Measurements from ENCODE around the gene SLC26A2. TPM values are rescaled to one million over a fixed set of nuclear protein-coding genes. Genes with fewer than 3 reads are reported as not detected.

The SLC26A2 gene
- total and polyA plus RNA-seq, 2 donors (not counting 1 experiment from before 2014, with no cell fraction given): 2.1 to 13.2 TPM

- no peaks in the 10 kb centered on the region for H3K9me3 ChIP-seq (ENCODE audit: control extremely low read depth in 1 of 3, control insufficient read depth in 2 of 3, insufficient read depth in 1 of 3, low read length in 2 of 3)
- no peak overlapping the region for H3K4me3 Mint-ChIP-seq
- H3K27me3 ChIP-seq (replicated peaks in 1 of 4; ENCODE audit: control extremely low read depth in 1 of 4, control insufficient read depth in 3 of 4, insufficient read depth in 4 of 4, low read length in 3 of 4): no peaks in the 10 kb centered on the region
- no peaks in the 10 kb centered on the region for H3K9me3 Mint-ChIP-seq (ENCODE audit: insufficient read depth)
- H3K9ac ChIP-seq (ENCODE audit: low read length): no peak overlapping the region
- no peak for DNase-seq
- no peaks in the 10 kb centered on the region for H3K79me2 ChIP-seq (ENCODE audit: control insufficient read depth, insufficient read depth, low read length)
- no peak for ATAC-seq (ENCODE audit: low read depth)
- no peaks in the 10 kb centered on the region for H4K20me1 ChIP-seq (ENCODE audit: control insufficient read depth, insufficient read depth, low read length, poor library complexity, severe bottlenecking)
- H2AFZ ChIP-seq (ENCODE audit: insufficient read depth, low read depth, low read length, poor library complexity, severe bottlenecking): no peak overlapping the region
- no peaks in the 10 kb centered on the region for H3K27me3 Mint-ChIP-seq
- no peak overlapping the region for H3K27ac Mint-ChIP-seq
- WGBS (ENCODE audit: insufficient coverage): 100% methylated on average over 4 of the region's 5 CpGs
- H3K4me1 Mint-ChIP-seq: no peaks in the 10 kb centered on the region
- ChIA-PET CTCF (interaction anchor here (1.2 kb wide), 1 partner anchor 136 kb away, joined by 7 read pairs; no protein-coding TSS in a partner anchor), POLR2A (no interaction called here)
- H3K4me3 ChIP-seq (ENCODE audit: control extremely low read depth in 1 of 5, extremely low read depth in 1 of 5, insufficient read depth in 1 of 5, low read depth in 2 of 5, low read length in 4 of 5): no peak overlapping the region
- intact Hi-C loops (cut with micrococcal nuclease): no loop called here
- no peak overlapping the region for H3K4me2 ChIP-seq (replicated peaks; ENCODE audit: low read depth, low read length, poor library complexity, severe bottlenecking)
- no peaks in the 10 kb centered on the region for H3K4me1 ChIP-seq (ENCODE audit: control insufficient read depth in 2 of 2, insufficient read depth in 2 of 2, low read length in 2 of 2)
- TF ChIP-seq, protein P1, sequence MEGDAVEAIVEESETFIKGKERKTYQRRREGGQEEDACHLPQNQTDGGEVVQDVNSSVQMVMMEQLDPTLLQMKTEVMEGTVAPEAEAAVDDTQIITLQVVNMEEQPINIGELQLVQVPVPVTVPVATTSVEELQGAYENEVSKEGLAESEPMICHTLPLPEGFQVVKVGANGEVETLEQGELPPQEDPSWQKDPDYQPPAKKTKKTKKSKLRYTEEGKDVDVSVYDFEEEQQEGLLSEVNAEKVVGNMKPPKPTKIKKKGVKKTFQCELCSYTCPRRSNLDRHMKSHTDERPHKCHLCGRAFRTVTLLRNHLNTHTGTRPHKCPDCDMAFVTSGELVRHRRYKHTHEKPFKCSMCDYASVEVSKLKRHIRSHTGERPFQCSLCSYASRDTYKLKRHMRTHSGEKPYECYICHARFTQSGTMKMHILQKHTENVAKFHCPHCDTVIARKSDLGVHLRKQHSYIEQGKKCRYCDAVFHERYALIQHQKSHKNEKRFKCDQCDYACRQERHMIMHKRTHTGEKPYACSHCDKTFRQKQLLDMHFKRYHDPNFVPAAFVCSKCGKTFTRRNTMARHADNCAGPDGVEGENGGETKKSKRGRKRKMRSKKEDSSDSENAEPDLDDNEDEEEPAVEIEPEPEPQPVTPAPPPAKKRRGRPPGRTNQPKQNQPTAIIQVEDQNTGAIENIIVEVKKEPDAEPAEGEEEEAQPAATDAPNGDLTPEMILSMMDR (IDR thresholded peaks at IDR 0.05): no peak
- no peak for TF ChIP-seq EZH2 (IDR thresholded peaks at IDR 0.05; ENCODE audit: borderline replicate concordance, insufficient read depth, low read depth, low read length, poor library complexity, severe bottlenecking)
- no peak overlapping the region for H3K27ac ChIP-seq (ENCODE audit: low read length in 2 of 2)
- peaks cover 0 to 4% of the 10 kb centered on the region in 2 experiments for H3K36me3 ChIP-seq (replicated peaks in 1 of 2; ENCODE audit: control extremely low read depth in 1 of 2, control insufficient read depth in 1 of 2, extremely low read depth in 1 of 2, insufficient read depth in 2 of 2, low read length in 1 of 2)
Observed at GRCh38 chr5:149988126-149988525, 27.6 kb downstream of the SLC26A2 start.

GRCh38 chr5:149990518-149991376, 30.2 kb downstream of the SLC26A2 start:
- Histone ChIP-seq H3K27ac (ENCODE audit: low read length in 2 of 2) (no peak overlapping the region), H3K4me1 (ENCODE audit: control insufficient read depth in 2 of 2, insufficient read depth in 2 of 2, low read length in 2 of 2) (no peaks in the 10 kb centered on the region), H3K9ac (ENCODE audit: low read length) (no peak overlapping the region), H3K4me3 (ENCODE audit: control extremely low read depth in 1 of 5, extremely low read depth in 1 of 5, insufficient read depth in 1 of 5, low read depth in 2 of 5, low read length in 4 of 5) (no peak overlapping the region), H3K27me3 (replicated peaks in 1 of 4; ENCODE audit: control extremely low read depth in 1 of 4, control insufficient read depth in 3 of 4, insufficient read depth in 4 of 4, low read length in 3 of 4) (no peaks in the 10 kb centered on the region), H3K9me3 (ENCODE audit: control extremely low read depth in 1 of 3, control insufficient read depth in 2 of 3, insufficient read depth in 1 of 3, low read length in 2 of 3) (no peaks in the 10 kb centered on the region), H3K79me2 (ENCODE audit: control insufficient read depth, insufficient read depth, low read length) (no peaks in the 10 kb centered on the region), H3K36me3 (replicated peaks in 1 of 2; ENCODE audit: control extremely low read depth in 1 of 2, control insufficient read depth in 1 of 2, extremely low read depth in 1 of 2, insufficient read depth in 2 of 2, low read length in 1 of 2) (peaks cover 0 to 9% of the 10 kb centered on the region in 2 experiments), H4K20me1 (ENCODE audit: control insufficient read depth, insufficient read depth, low read length, poor library complexity, severe bottlenecking) (no peaks in the 10 kb centered on the region), H3K4me2 (replicated peaks; ENCODE audit: low read depth, low read length, poor library complexity, severe bottlenecking) (no peak overlapping the region), H2AFZ (ENCODE audit: insufficient read depth, low read depth, low read length, poor library complexity, severe bottlenecking) (no peak overlapping the region)
- TF ChIP-seq, protein P1 (IDR thresholded peaks at IDR 0.05): peak; percentile 97
- no peak for TF ChIP-seq EZH2 (IDR thresholded peaks at IDR 0.05; ENCODE audit: borderline replicate concordance, insufficient read depth, low read depth, low read length, poor library complexity, severe bottlenecking)
- no peaks in the 10 kb centered on the region for H3K4me1 Mint-ChIP-seq
- intact Hi-C loops (cut with micrococcal nuclease): loop anchor here (1.0 to 10.0 kb wide), 3 partner anchors 10 to 636 kb away; partner anchors contain the start of genes HMGXB3, PCYOX1L and TIGD6
- WGBS (ENCODE audit: insufficient coverage): 67% methylated on average over 2 of the region's 4 CpGs
- no peak overlapping the region for H3K4me3 Mint-ChIP-seq
- H3K9me3 Mint-ChIP-seq (ENCODE audit: insufficient read depth): no peaks in the 10 kb centered on the region
- POLR2A ChIA-PET: interaction anchor here (0.5 to 1.1 kb wide), 2 partner anchors 9 to 159 kb away, joined by 4 read pairs; partner anchors contain the start of genes HMGXB3 and TIGD6
- CTCF ChIA-PET: interaction anchor here (0.6 to 5.2 kb wide), 29 partner anchors 9 to 383 kb away, joined by 3 to 194 read pairs (median 4); partner anchors contain the start of genes HMGXB3, SLC26A2 and TIGD6
- no peaks in the 10 kb centered on the region for H3K27me3 Mint-ChIP-seq
- no peak overlapping the region for H3K27ac Mint-ChIP-seq
- ATAC-seq (ENCODE audit: low read depth) (peak; percentile 97), DNase-seq (peak; percentile 77)

Measured in B cell (primary cell).